ENCODE measurements around the gene ARHGEF16.

The ARHGEF16 gene

DNA sequence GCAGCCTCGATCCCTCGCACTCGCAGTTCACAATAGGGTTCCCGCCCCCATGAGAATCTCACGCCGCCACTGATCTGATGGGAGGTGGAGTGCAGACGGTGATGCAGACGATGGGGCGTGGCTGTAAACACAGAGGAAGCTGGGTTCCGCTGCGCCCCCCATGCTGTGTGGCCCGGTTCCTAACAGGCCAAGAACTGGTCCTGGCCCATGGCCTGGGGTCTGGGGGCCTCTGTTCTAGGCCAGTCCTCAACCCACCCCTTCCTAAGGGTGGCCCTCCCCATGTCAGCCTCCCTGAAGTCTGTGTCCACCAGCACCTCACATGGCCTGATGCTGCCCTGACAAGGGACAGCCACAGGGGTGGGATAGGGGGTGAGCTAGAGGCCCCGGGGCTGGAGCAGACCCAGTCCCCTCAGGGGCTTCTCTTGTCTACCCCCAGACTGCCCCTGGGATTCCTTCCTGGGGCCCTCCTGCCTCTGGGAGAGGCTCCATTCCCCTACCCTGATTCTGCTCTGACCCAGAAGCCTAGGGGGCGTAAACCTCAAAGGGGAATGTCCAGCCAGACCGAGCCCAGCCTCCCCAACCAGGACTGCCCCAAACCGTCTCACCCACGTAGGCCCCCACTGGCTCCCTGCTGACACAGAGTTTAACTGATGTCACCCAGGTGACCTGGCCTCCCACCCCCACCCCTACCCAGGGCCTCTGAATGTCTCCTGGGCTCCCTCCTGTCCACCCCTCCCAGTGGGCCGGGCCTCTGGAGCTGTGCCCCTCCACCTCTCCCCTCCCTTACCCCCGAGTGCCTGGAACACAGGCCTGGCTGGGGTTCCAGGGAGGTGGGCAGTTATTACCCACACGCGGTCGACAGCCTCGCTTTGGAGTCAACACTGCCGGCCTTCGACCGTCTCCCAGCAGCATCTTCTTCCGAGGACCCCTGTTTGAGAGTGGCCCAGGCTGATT, 14.8 kb upstream of the ARHGEF16 start:
- no peak for DNase-seq

DNA sequence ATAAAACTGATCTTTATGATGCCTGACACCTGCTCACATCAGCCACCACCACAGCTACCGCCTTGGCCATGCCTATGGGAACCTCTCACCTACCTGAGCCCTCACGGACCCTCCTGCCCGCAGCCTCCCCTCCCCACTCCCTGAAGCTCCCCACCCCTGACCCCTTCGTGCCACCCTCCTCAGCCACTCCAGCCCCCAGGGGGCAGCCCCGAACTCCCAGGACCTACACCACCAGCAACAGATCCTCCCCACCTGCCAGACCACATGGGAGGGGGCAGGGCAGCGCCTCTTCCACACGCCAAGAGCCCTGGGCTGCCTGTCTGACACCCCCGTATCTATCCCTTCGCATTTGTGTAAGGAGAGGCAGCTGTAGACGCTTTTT, 14.2 kb upstream of the ARHGEF16 start:
- DNase-seq, result no peak

DNA sequence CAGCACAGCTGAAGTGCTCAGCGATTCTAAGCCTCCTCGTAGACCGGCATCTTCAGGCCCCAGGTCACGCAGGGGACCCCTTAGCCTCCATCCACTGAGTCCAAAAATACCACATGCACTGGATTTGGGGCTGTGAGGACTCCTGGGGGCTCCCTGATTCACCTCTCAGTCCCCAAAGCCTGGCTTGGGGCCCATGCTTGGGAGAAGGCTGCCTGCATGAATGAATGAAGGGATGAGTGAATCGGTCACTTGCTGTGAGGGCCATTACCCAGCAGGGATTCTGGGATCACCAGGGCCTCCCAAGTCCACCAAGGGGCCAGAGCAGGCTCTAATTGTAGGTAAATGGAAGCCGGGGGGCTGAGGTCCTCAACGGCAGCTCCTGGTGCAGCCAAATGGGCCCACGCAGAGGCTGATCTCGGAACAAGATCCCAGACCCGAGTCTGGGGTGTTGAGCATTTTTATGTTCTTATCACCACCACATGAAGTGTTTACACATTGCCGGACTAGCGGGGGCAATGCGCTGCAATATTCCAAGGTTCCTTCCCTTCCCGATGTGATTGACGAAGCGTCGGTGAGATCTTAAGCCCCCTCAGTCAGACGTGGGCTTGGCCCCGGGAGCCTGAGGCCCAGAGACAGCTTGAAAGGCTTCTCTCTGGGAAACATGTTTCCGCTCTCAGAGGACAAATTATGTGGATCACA, 13.6 kb upstream of the ARHGEF16 start:
- no peak for DNase-seq

DNA sequence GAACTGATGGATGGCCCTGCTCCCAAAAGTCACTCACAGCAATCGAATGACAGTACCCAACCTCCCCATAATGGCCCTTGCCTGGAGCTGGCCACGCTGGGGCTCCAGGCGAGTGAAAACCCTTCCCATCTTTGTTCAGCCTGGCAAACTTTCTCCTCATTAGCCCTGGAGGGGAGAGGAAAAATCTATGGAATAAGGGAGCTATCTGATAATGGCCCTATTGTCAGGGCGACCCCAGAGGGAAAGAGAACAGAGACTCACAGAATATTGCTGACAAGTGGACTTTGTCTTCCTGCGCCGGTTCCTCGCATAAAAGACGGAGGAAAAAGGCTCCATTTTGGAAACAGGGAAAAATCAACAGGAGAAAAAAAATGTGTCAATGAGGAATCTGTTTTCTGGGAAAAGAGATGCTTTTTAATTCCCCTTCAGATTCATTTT, 13.0 kb upstream of the ARHGEF16 start:
- no peak for DNase-seq

DNA sequence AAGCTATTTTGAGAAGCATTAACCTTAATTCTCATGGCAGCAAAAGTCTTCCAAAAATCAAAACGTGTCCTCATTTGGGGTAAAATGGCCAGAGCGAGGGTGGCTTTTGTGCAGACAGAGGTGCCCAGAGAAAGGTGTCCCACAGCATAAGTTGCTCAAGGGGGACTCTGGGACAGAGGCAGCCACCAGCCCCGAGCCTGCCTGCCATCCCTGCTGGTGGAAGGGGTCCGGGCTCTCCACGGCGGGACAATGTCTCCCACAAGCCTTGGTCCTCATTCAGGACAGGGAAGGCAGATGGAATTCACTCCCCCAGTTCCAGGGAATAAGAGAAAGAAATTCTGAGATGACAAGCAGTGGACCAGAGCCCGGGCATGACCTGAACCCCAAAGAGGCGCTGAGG, 12.6 kb upstream of the ARHGEF16 start:
- DNase-seq, result no peak

DNA sequence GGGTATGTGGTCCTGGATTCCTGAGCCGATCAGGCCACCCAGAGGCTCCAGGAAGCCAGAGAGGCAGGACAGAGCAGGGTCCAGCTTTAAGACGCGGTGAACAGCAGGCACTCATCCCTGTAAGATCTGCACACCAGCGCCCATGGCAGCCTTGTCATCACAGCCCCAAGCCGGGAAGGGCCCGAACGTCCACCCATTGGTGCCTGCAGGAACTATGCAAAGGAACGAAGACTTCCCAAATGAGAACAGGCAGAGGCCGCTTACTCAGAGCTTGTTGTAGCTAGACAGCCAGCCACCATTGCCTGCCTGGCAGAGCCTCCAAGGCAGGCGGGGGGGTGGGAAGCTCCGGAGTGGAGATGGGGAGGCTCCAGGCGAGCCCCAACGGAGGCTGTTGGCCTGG, 12.1 kb upstream of the ARHGEF16 start:
- DNase-seq, result no peak

DNA sequence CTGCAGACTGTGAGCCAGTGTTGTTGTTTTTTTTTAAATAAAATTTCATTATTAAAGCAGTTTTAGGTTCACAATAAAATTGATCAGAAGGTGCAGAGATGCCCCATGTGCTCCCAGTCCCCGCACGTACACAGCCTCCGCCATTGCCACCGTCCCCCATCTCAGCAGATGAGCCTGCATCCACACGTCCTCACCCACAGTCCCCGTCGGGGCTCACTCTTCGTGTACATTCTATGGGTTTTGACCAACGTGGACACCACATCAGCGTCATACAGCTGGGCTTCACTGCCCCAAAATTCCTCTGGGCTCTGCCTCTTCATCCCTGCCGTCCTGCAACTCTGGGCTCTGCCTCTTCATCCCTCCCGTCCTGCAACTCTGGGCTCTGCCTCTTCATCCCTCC, 11.6 kb upstream of the ARHGEF16 start:
- no peak for DNase-seq

DNA sequence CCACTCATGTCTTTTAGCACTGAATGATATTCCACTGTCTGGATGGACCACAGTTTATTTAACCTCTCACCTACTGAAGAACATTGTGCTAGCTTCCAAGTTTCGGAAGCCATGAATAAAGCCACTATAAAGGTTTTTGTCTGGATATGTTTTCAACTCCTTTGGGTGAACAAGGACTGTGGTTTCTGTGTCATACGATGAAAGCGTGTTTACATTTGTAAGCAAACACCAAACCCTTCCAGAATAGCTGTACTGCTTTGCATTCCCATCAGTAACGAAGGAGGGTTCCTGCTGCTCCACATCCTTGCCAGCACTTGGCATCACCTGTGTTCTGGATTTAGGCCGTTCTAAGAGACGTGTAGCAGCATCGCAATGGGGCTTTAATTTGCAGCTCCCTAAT, 10.7 kb upstream of the ARHGEF16 start:
- DNase-seq, result no peak

DNA sequence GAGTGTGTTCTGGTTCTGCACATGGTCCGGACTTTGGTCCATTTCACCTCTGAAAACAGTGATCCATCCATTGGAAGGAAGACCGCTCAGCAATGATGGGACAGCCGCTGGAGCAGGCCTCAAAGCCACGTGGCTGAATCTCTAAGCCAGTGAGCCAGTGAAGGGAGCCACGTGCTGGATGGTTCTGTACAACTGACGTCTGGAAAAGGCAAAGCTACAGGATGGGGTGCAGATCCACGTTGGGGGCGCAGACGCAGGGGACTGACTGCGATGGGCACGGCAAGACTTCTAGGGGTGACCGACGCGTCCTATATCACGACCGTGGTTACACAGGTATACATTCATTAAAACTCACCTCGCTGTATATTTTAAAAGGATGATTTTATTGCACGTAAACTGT, 10.2 kb upstream of the ARHGEF16 start:
- no peak for DNase-seq

DNA sequence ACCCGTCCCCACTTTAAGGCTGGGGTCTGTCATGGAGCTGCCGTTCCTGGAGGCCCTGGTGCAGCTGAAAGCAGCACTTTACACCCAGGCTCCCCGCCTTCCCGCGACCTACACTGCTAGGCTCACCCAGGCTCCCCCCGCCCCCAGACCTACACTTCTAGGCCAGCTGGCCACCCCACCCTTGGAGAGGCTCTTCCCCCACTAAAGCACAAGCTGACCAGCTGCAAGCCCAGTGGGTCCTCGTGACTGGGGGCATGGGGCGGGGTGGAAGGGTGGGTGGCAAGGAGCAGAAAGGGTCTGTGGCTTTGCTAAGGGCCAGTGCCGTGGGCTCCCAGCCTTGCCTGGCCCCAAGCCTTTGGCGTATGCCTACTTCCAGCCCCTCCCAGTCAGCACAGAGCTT, 9.7 kb upstream of the ARHGEF16 start:
- DNase-seq, result no peak

DNA sequence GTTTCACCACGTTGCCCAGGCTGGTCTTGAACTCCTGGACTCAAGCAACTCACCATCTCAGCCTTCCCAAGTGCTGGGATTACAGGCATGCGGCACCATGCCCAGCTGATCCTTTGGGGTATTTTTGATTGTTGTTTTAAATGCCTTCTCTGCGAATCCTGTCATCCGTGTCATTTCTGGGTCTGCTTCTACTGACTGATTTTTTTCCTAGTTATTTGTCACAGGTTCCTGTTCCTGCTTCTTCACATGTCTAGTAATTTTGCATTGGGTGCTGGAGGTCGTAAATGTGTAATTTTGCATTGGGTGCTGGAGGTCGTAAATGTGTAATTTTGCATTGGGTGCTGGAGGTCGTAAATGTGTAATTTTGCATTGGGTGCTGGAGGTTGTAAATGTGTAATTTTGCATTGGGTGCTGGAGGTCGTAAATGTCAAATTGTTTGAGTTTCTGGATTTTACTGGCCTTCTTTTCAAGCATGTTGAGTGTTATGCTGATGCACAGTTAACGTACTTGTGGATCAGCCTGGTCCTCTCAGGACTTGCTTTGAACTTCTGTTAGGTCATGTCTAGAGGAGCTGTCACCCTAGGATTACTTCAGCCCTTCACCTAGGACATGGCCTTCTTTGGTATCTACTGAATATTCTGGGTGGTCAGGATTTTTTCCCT, 4.1 kb upstream of the ARHGEF16 start:
- no peak for DNase-seq

DNA sequence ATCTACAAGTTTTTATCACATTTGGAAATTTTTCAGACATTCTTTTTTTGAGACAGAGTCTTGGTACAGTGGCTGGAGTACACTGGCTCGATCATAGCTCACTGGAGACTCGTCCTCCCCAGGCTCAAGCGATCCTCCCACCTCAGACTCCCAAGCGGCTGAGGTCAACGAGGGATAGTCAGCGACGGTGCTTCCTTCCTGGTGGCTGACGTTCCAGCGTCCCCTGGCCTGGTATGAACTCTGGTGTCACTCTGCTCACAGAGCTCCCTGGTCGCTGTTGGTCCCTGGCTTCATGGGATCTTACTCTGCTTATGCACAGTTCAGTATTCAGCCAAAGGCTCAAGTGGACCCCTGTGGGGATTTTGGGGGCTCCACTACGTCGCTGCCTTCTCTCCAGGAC, 3.5 kb upstream of the ARHGEF16 start:
- no peak for DNase-seq

DNA sequence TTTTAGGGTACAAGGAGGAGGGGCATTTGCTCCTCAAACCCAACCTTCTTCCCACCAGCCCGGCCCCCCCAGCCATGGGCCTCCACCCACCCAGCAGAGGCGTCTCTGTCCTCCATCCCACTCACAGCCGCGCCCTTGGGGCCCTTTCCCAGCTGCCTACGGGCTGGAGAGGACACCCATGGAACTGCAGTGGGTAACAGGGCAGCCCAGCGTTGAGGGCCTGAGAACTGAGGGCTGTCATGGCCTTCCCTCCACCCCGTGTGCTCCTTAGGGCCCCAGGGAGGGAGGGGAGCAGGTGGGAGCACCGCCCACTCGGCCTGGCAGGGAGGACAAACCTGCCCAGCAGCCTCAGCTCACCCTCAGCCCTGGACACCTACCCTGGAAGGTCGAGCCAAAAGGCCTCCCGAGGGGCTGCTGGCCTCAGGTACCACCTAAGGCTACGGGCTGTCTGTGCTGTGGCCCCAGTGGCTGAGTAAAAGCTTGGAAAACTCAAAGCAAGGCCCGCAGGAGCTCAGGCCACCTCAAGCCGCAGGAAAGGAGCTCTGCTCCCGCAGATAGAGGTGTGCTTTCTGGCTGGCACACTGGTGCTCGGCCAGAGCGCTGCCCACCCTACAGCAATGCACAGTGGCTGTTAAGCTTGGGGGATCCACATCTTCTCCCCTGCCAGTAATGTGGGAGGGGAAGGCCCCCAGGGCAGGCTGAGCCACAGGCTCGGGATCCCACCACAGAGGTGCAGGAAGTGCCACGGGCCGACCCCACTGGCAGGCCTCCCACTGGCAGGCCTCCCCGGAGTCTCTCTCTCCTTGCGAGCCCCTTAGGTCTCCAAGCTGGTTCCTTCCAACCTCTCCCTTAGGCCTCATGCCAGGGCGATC, 2.2 kb upstream of the ARHGEF16 start:
- no peak for DNase-seq

DNA sequence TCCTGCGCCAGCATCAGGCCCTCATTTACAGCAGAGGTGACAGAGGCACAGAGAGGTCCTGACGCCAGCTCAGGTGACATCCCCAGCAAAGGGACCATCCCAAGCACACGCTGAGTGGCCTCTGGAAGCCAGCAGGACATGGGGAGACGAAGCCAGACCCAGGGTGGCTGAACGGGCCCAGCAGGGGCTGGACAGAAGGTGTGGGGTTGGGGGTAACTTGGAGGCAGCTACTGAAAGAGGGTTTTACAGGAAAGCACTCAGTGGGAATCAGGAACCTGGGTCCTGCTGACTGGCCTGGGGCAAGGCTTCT, 1.6 kb upstream of the ARHGEF16 start:
- DNase-seq, result no peak

DNA sequence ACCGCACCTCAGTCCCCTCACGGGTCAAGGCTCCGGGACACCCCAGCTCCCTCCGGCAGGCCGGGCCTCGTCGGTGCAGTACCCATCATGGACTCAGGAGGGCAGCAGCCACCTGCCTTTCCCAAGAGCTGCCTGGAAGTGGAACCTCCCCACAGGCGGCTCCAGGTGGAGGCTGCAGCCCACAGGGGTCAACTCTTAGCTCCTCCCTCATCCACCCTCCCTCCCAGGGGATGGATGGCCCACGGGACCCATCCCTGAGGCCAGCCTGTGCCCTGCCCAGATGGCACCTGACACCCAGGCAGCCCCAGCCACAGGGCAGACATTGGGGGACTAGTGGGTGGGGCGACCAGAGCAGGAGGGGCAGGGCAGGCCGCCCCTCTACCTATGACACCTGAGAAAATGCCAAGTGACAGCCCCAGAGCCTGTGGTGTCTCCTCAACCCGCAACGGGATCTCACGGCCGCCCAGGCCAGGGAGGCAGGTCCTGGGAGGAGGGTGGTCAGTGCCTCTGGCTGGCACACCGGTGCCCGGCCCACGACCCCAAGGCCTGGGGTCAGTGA, 1.2 kb upstream of the ARHGEF16 start:
- peak; percentile 74 for DNase-seq

DNA sequence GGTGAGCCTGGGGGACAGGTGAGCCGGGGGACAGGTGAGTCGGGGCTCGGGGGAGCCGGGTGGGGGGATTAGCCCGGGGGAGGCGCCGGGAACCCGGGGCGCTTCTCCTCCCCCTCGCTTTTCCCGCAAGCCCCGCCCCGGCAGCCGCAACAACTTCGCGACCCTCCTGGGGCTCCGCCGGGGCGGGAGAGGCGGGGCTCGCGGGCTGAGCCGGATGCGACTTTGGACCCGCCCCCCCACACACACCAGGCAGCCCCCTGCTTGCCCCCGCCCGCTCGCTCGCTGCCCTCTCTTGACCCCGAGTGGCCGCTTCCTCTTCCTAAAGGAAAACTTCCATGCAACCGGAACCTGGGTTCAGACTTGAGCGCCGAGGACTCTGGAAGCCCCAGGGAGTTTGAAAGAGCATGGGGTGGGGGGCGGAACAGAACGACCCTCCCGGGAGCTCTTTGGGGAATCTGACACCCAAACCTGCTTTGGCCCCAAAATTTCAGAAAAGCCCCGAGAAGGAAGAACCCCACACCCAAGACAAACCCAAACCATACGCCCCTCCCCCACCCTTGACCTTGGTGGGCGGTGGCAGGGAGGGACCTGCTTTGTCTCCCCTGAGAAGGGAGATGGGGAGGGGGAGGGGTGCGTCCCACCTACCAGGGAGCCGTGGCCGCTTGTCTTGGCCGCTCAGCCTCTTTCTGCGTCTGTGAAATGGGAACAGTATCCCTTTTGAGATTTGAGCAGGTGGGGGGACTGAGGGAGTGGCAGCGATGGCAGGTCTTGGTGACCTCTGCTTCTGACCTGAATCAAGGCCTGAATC, 550 bp downstream of the ARHGEF16 start:
- no peak for DNase-seq

DNA sequence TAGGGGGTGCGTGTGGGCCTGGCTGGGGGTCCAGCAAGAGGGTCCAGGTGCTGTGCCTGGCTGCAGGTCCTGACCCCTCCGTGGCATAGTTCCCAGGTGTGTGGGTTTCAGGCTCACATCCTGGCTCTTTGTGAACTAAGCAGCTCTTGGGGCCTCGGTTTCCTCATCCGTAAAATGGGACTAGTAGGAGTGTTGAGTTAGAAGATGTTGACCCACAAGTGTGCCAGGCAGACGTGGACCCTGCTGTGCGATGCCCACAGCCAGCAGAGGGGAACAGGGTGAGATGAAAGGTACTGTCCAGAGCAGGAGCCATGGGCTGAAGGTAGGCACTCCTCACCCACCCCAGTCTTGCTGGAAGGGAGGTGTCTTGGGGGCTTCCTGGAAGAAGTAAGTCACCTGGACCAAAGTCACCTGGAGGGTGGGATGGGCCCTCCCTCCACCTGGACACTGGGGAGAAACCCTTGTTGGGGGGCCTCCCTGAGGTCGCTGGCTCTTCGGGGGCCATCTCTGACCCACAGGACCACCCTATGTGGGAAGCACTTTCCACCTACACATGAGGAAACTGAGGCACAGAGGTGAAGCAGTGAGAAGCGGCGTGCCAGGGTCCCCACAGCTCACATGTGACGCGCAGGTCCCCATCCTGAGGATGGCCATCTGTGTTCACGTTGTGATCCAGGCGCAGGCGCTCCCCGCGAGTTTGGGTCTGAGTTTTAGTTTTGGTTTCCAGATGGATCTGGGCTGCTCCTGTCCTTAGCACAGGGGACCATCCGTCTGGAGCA, 1.4 kb downstream of the ARHGEF16 start:
- no peak for DNase-seq

DNA sequence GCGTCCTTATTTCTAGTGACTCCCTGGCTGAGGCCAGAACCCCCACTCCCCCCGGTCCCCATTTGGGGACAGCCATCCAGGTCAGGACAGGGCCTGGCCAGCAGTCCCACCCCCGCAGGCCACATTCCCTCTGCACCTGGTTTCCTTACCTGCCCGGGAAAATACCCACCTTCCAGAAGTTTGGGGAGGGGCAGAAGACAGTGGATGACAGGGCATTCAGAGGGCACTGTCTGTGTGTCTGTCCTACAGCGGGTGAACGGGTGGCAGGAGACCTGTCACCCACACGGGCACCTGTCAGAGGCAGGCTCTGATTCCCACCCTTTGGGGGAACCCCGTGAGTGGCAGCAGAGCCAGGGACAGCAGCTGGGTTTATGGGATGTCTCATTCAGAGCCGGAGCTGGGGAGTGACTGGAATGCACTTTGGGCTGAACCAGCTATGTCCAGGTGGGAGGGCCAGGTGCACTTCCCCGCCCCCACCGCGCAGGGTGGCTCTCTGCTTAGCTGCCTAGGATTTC, 2.0 kb downstream of the ARHGEF16 start:
- DNase-seq, result no peak

DNA sequence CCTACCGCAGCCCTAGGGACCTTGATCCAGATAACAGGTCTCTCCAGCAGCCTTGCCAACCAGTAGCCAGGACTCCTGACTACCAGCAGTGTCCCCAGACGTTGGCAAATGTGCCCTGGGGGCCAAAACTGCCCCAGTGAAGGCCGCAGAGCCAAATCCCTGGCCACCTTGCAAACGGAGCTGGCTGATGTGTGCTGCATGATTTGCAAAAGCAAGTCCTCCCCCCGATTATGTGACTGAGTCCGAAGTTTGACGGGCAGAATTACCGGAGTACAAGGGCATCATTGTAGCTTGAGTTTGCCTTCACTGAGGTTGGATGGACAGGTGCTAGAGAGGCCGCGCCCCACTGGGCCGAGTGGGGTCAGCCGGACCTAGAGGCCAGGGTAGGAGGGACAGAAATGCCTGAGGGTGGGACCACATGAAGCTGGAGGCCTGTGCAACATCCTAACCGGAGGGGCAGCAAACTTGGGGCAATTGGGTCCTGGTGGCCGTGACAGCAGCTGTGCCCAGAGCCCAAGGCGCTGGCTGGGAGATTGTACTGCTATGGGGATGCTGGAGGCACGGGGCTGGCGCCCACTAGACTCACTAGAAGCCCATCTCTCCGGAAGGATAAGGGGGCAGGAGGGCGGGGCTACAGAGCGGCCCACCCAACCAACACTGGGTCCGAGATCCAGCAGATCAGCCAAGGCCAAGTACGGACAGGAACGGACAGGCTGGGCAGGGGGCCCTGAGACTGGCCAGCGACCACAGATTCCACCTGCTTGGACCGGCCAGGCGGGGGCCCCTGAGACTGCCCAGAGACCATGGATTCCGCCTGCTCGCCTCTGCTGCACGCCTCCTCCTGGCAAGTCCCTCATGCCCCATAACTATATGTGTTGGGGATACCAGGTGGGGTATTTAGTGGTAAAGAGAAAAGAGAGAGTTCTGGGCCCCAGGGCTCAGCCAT, 2.8 kb downstream of the ARHGEF16 start:
- no peak for DNase-seq

All from activated CD4-positive, alpha-beta T cell treated with anti-CD3 and anti-CD28 coated beads, Interleukin-2, amount 50 U/mL, for 16 hours (primary cell).